ENCODE data around the gene CFAP99. TPM values are rescaled to one million over a fixed set of nuclear protein-coding genes. Genes with fewer than 3 reads are reported as not detected.

Gene CFAP99
- total and polyA plus RNA-seq, 2 of the 8 experiments (the other 6 are each of a cell fraction or from before 2014, with no cell fraction given) = not detected

DNA sequence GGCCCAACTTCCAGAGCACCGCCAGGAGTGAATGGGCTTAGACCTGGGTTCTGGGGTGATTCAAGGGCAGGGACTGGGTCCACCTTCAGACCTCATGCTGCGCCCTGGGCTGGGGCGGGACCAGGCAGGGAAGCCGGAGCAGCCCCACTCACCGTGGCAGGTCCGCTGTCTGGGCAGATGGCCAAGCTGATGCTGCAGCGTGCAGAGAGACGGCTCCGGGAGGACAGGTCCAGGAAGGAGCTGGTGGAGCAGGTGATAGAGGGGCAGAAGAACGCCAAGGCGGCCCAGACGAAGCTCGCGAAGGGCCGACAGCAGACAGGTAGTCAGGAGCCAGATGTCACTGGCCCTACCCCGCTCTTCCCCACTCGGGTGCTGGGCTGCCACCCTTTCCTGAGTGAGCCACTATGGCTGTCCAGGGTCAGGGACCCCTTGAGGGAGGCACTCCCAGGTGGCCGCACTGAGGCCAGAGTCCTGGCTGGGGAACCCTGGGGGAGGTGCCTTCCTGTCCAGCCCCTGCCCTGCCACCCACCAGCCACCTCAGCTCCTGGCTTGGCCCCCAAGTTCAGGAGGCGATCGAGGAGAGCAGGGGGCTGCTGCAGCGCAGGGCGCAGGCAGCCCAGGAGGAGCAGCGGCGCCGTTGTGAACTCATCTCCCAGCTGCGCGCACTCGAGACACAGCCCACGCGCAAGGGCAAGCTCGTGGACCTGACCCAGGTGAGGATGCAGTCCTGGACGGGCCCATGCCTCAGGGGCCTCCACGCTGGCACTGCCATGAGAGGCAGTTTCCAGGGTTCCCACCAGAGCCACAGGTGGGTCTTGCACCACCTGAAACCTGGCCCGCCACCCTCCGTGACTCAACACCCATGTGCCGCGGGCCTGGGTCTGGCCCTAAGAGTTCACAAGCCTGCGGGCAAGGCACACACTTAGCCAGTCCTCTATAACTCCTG lies 40.1 kb downstream of the CFAP99 start (continued):
- TF ChIP-seq CREB1 (IDR thresholded peaks at IDR 0.05) (no peak), SUZ12 (IDR thresholded peaks at IDR 0.05; ENCODE audit: low read length) (no peak), POLR2A (IDR thresholded peaks at IDR 0.05; ENCODE audit: control extremely low read depth in 1 of 2, low read depth in 2 of 2, low read length in 2 of 2) (no peak), MAFK (IDR thresholded peaks at IDR 0.05; ENCODE audit: low read depth, low read length) (no peak), JUN (IDR thresholded peaks at IDR 0.05; ENCODE audit: low read depth, low read length) (no peak)
- TF ChIP-seq, protein P1, sequence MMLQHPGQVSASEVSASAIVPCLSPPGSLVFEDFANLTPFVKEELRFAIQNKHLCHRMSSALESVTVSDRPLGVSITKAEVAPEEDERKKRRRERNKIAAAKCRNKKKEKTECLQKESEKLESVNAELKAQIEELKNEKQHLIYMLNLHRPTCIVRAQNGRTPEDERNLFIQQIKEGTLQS (IDR thresholded peaks at IDR 0.05; ENCODE audit: insufficient read depth, low read depth, low read length) = no peak

Measured in H1 (cell line).